ENCODE measurements around the gene ABHD11.
"Not testable (repeated sequence)": the region's sequence is repeated elsewhere in the genome, so short reads cannot be mapped to it uniquely, and the experiment has no call there.

Gene ABHD11, protein sequence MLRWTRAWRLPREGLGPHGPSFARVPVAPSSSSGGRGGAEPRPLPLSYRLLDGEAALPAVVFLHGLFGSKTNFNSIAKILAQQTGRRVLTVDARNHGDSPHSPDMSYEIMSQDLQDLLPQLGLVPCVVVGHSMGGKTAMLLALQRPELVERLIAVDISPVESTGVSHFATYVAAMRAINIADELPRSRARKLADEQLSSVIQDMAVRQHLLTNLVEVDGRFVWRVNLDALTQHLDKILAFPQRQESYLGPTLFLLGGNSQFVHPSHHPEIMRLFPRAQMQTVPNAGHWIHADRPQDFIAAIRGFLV

DNA sequence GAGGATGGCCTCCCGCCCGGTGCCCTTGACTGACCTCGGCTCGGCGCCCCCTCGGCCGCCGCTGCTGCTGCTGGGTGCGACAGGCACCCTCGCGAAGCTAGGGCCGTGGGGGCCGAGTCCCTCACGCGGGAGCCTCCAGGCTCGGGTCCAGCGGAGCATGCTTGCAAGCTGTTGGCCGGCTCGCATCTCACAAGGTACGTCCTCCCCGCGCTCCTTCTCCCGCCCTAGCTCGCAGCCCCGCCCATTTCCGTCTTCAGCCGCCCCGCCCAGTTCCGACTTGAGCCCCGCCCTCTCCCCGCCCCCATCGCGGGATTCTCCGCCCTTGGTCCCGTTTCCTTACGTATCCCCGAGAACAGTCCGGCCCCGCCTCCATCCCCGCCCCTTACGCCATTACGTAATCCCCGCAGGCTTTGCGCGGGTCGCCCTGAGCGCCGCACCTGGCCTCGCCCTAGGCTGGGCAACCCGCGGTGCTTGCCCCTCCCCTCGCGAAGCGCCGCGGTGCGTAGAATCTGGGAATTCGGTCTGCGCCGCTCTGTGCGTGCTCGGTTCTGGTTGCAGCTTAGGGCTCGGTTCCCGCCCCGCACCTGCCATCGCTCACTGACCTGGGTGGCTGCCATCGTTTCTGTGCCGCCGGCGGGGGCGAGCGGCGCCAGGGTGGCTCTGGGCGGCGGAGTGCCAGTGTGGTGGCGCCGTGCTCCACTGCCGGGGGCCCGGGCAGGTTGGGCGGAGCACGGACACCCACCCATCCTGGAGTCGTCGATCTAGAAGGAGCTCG lies at the start of gene ABHD11:
Gene ABHD11, minus strand, starts transcription at position 191 of the 775 bp plus-strand sequence. Its CDS starts 32 bp downstream, at position 159.
- peaks cover 38% of the 10 kb centered on the region for H3K4me1 ChIP-seq (ENCODE audit: control insufficient read depth, insufficient read depth, low read length)
- H3K27ac ChIP-seq (ENCODE audit: low read depth, low read length): peak within 1 kb of the TSS; percentile 92
- H3K9ac ChIP-seq (ENCODE audit: low read depth, low read length): peak within 1 kb of the TSS; percentile 95
- peaks cover 22% of the 10 kb centered on the region for H3K36me3 ChIP-seq (ENCODE audit: control insufficient read depth, insufficient read depth, low read length)
- H3K27me3 ChIP-seq (ENCODE audit: control insufficient read depth, insufficient read depth, low read length): peaks cover 9% of the 10 kb centered on the region
- H3K9me3 ChIP-seq (ENCODE audit: control insufficient read depth, insufficient read depth, low read length): no peaks in the 10 kb centered on the region
- H3K4me3 ChIP-seq (ENCODE audit: low read depth, low read length): peak within 1 kb of the TSS; percentile 96

DNA sequence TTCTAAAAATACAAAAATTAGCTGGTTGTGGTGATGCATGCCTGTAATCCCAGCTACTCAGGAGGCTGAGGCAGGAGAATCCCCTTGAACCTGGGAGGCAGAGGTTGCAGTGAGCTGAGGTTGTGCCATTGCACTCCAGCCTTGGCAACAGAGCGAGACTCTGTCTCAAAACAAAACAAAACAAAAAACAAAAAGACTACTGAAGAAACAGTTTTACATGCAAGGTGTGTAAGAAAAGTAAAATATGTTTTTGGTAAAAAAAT lies 49.1 kb upstream of the ABHD11 start:
- H3K36me3 ChIP-seq (ENCODE audit: control insufficient read depth, insufficient read depth, low read length); H3K27me3 ChIP-seq (ENCODE audit: control insufficient read depth, insufficient read depth, low read length); H3K27ac ChIP-seq (ENCODE audit: low read depth, low read length); H3K9me3 ChIP-seq (ENCODE audit: control insufficient read depth, insufficient read depth, low read length); H3K4me1 ChIP-seq (ENCODE audit: control insufficient read depth, insufficient read depth, low read length); H3K4me3 ChIP-seq (ENCODE audit: low read depth, low read length); H3K9ac ChIP-seq (ENCODE audit: low read depth, low read length): not testable (repeated sequence)

GRCh38 chr7:73786588-73786987 lies 48.0 kb upstream of the ABHD11 start:
- Histone ChIP-seq H3K4me1 (ENCODE audit: control insufficient read depth, insufficient read depth, low read length) (no peaks in the 10 kb centered on the region), H3K27ac (ENCODE audit: low read depth, low read length) (no peak overlapping the region)

GRCh38 chr7:73779517-73779916 lies 40.9 kb upstream of the ABHD11 start:
- no peak overlapping the region for H3K9ac ChIP-seq (ENCODE audit: low read depth, low read length)
- H3K27me3 ChIP-seq (ENCODE audit: control insufficient read depth, insufficient read depth, low read length): no peaks in the 10 kb centered on the region
- no peak overlapping the region for H3K4me3 ChIP-seq (ENCODE audit: low read depth, low read length)
- no peaks in the 10 kb centered on the region for H3K36me3 ChIP-seq (ENCODE audit: control insufficient read depth, insufficient read depth, low read length)
- H3K4me1 ChIP-seq (ENCODE audit: control insufficient read depth, insufficient read depth, low read length): no peaks in the 10 kb centered on the region
- no peaks in the 10 kb centered on the region for H3K9me3 ChIP-seq (ENCODE audit: control insufficient read depth, insufficient read depth, low read length)
- no peak overlapping the region for H3K27ac ChIP-seq (ENCODE audit: low read depth, low read length)

More at GRCh38 chr7:73786588-73786987, 48.0 kb upstream of the ABHD11 start:
- no peaks in the 10 kb centered on the region for H3K27me3 ChIP-seq (ENCODE audit: control insufficient read depth, insufficient read depth, low read length)
- H3K4me3 ChIP-seq (ENCODE audit: low read depth, low read length): no peak overlapping the region
- no peak overlapping the region for H3K9ac ChIP-seq (ENCODE audit: low read depth, low read length)
- H3K36me3 ChIP-seq (ENCODE audit: control insufficient read depth, insufficient read depth, low read length): no peaks in the 10 kb centered on the region
- peaks cover 10% of the 10 kb centered on the region; the same call in 1 of the 2 replicates for H3K9me3 ChIP-seq (ENCODE audit: control insufficient read depth, insufficient read depth, low read length)

- Histone ChIP-seq H3K9me3 (ENCODE audit: control insufficient read depth, insufficient read depth, low read length) (no peaks in the 10 kb centered on the region), H3K27me3 (ENCODE audit: control insufficient read depth, insufficient read depth, low read length) (no peaks in the 10 kb centered on the region), H3K36me3 (ENCODE audit: control insufficient read depth, insufficient read depth, low read length) (no peaks in the 10 kb centered on the region), H3K27ac (ENCODE audit: low read depth, low read length) (no peak overlapping the region), H3K4me1 (ENCODE audit: control insufficient read depth, insufficient read depth, low read length) (no peaks in the 10 kb centered on the region), H3K9ac (ENCODE audit: low read depth, low read length) (no peak overlapping the region), H3K4me3 (ENCODE audit: low read depth, low read length) (no peak overlapping the region)
Measured at GRCh38 chr7:73778801-73779389, 40.3 kb upstream of the ABHD11 start.

GRCh38 chr7:73774923-73775322 lies 36.3 kb upstream of the ABHD11 start:
- Histone ChIP-seq H3K4me3 (ENCODE audit: low read depth, low read length) (no peak overlapping the region), H3K27me3 (ENCODE audit: control insufficient read depth, insufficient read depth, low read length) (no peaks in the 10 kb centered on the region), H3K27ac (ENCODE audit: low read depth, low read length) (no peak overlapping the region), H3K9ac (ENCODE audit: low read depth, low read length) (no peak overlapping the region), H3K9me3 (ENCODE audit: control insufficient read depth, insufficient read depth, low read length) (no peaks in the 10 kb centered on the region), H3K36me3 (ENCODE audit: control insufficient read depth, insufficient read depth, low read length) (no peaks in the 10 kb centered on the region), H3K4me1 (ENCODE audit: control insufficient read depth, insufficient read depth, low read length) (no peaks in the 10 kb centered on the region)

DNA sequence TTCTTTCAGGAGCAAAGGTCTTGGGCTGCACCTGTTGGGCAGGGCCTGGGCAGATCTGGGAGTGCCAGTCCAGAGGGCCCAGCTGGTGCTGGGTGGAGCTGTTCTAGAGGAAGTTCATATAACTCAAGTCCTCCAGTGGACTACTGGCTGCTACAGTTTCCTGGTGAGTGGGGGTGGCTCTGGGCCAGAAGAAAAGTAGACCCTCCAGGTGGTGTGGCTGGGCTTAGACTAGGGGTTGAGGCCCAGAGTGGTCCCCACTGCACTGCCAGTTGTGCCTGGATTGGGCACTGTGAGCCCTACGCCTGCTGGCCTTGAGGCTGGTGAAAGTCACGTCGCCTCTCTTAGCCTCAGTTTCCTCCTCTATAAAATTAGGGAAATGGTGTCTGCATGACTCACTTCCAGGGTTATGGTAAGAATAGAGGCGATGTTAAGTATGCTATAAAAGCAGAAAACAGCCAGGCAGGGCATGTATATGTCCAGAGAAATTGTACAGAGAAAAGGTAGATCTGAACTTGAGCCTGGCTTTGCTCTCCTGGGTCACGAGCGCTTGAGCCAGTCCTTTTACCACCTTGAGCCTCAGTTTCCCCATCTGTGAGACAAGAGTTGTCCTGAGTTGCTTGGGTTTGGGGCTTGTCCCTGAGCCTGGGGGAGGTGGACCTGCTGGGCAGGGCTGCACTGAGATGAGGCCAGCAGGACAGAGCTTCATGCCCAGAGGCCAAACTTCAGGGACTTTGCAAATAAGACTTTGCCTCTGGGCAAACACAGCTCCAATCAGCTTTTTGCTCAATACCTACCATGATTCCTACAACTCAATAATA lies 35.3 kb upstream of the ABHD11 start:
- Histone ChIP-seq H3K27ac (ENCODE audit: low read depth, low read length) (no peak overlapping the region), H3K4me1 (ENCODE audit: control insufficient read depth, insufficient read depth, low read length) (peaks cover 3% of the 10 kb centered on the region; the same call in 1 of the 2 replicates), H3K9me3 (ENCODE audit: control insufficient read depth, insufficient read depth, low read length) (no peaks in the 10 kb centered on the region)

GRCh38 chr7:73770860-73771670 lies 32.5 kb upstream of the ABHD11 start:
- no peak overlapping the region for H3K9ac ChIP-seq (ENCODE audit: low read depth, low read length)
- H3K27ac ChIP-seq (ENCODE audit: low read depth, low read length): peak overlapping the region; percentile 71
- no peaks in the 10 kb centered on the region for H3K9me3 ChIP-seq (ENCODE audit: control insufficient read depth, insufficient read depth, low read length)
- no peaks in the 10 kb centered on the region for H3K36me3 ChIP-seq (ENCODE audit: control insufficient read depth, insufficient read depth, low read length)
- no peaks in the 10 kb centered on the region for H3K27me3 ChIP-seq (ENCODE audit: control insufficient read depth, insufficient read depth, low read length)
- H3K4me1 ChIP-seq (ENCODE audit: control insufficient read depth, insufficient read depth, low read length): peaks cover 3% of the 10 kb centered on the region; the same call in 1 of the 2 replicates
- H3K4me3 ChIP-seq (ENCODE audit: low read depth, low read length): peak overlapping the region; percentile 92

More for the DNA sequence above, 35.3 kb upstream of the ABHD11 start:
- no peaks in the 10 kb centered on the region for H3K27me3 ChIP-seq (ENCODE audit: control insufficient read depth, insufficient read depth, low read length)
- no peak overlapping the region for H3K9ac ChIP-seq (ENCODE audit: low read depth, low read length)
- no peaks in the 10 kb centered on the region for H3K36me3 ChIP-seq (ENCODE audit: control insufficient read depth, insufficient read depth, low read length)
- H3K4me3 ChIP-seq (ENCODE audit: low read depth, low read length): no peak overlapping the region

GRCh38 chr7:73770002-73770859 lies 31.6 kb upstream of the ABHD11 start, which contains the start of gene CLDN3:
Gene CLDN3, minus strand, starts transcription at chr7:73770270. Its CDS starts 221 bp downstream, at chr7:73770049.
- no peaks in the 10 kb centered on the region for H3K9me3 ChIP-seq (ENCODE audit: control insufficient read depth, insufficient read depth, low read length)
- peak within 1 kb of the TSS; percentile 64 for H3K9ac ChIP-seq (ENCODE audit: low read depth, low read length)
- H3K36me3 ChIP-seq (ENCODE audit: control insufficient read depth, insufficient read depth, low read length): no peaks in the 10 kb centered on the region
- H3K4me3 ChIP-seq (ENCODE audit: low read depth, low read length): peak within 1 kb of the TSS; percentile 92
- peaks cover 3% of the 10 kb centered on the region; the same call in 1 of the 2 replicates for H3K4me1 ChIP-seq (ENCODE audit: control insufficient read depth, insufficient read depth, low read length)
- H3K27ac ChIP-seq (ENCODE audit: low read depth, low read length): peak within 1 kb of the TSS; percentile 71
- H3K27me3 ChIP-seq (ENCODE audit: control insufficient read depth, insufficient read depth, low read length): no peaks in the 10 kb centered on the region

Data from HUES48 (cell line).